ENCODE results near the gene PFAS.

DNA sequence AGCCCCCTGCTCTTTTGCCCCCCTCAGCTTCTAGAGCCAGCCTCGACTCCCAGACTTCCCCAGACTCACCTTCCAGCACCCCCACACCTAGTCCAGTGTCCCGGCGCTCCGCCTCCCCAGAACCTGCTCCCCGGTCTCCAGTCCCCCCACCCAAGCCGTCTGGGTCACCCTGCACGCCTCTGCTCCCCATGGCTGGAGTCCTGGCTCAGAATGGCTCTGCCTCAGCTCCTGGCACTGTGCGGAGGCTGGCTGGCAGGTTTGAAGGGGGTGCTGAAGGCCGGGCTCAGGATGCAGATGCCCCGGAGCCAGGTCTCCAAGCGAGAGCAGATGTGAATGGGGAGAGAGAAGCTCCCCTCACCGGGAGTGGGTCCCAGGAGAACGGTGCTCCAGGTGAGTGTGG is 63.2 kb downstream of the PFAS start:
- no peak for TF ChIP-seq CTCF (IDR thresholded peaks at IDR 0.05; ENCODE audit: poor library complexity)
- no peak for TF ChIP-seq EZH2 (IDR thresholded peaks at IDR 0.05; ENCODE audit: borderline replicate concordance)
